Measurements from ENCODE around the gene SRPK3. TPM values are rescaled to one million over a fixed set of nuclear protein-coding genes. Genes with fewer than 3 reads are reported as not detected.

The SRPK3 gene
- total RNA-seq, 2 experiments from 2014 or later = not detected

GRCh38 chrX:153800177-153800722 is 19.4 kb downstream of the SRPK3 start:
- H3K27me3 ChIP-seq (ENCODE audit: control insufficient read depth in 1 of 2, insufficient read depth in 2 of 2, low read length in 2 of 2) = no peaks in the 10 kb centered on the region
- DNase-seq = no peak
- Mint-ChIP-seq H3K36me3 (ENCODE audit: low read depth) (peaks cover 12% of the 10 kb centered on the region), H3K9me3 (no peaks in the 10 kb centered on the region), H3K4me3 (no peak overlapping the region), H3K4me1 (ENCODE audit: low read depth) (peaks cover 6% of the 10 kb centered on the region), H3K27me3 (no peaks in the 10 kb centered on the region), H3K27ac (no peak overlapping the region)
- no peaks in the 10 kb centered on the region for H3K9me3 ChIP-seq (ENCODE audit: control insufficient read depth in 1 of 2, insufficient read depth in 1 of 2, low read length in 2 of 2)
- intact Hi-C loops (cut with DNase I, micrococcal nuclease) = loop anchor here in 1 of 2 experiments (10.0 kb wide), 1 partner anchor 55 kb away; no protein-coding TSS in a partner anchor
- H3K4me3 ChIP-seq (ENCODE audit: low read length) = no peak overlapping the region
- POLR2A ChIA-PET = interaction anchor here (0.6 kb wide), 1 partner anchor 62 kb away, joined by 3 read pairs; no protein-coding TSS in a partner anchor
- CTCF ChIA-PET = no interaction called here
- no peak overlapping the region for H3K27ac ChIP-seq (ENCODE audit: low read depth in 1 of 2, low read length in 2 of 2)
- no peak for ATAC-seq (ENCODE audit: poor library complexity)
- peaks cover 16% of the 10 kb centered on the region for H3K4me1 ChIP-seq (ENCODE audit: insufficient read depth, low read length)
- peaks cover 24% of the 10 kb centered on the region for H3K36me3 ChIP-seq (ENCODE audit: insufficient read depth, low read length)
- no peak for TF ChIP-seq CTCF (IDR thresholded peaks at IDR 0.05)

DNA sequence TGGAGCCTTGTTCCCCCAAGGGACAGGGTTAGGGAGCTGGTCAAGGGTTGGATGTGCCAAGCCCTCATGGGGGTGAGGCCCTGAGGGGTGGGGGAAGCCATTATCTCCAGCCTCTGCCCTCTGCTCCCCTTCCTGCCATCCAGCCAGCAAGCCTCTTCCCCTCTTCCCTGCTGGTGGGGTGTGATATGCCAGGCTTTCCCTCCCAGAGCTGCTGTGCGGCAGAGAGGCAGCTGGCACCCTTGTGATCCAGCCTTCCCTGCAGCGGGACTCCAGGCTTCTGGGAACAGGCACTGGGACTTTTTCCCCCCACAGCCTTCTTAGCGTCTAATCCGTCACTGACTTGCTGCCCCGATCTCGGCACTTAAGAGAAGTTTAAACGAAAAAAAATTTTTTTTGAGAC is 19.9 kb downstream of the SRPK3 start:
- Mint-ChIP-seq H3K4me3 (no peak overlapping the region), H3K4me1 (ENCODE audit: low read depth) (peaks cover 6% of the 10 kb centered on the region), H3K36me3 (ENCODE audit: low read depth) (peaks cover 12% of the 10 kb centered on the region), H3K27me3 (no peaks in the 10 kb centered on the region), H3K27ac (no peak overlapping the region), H3K9me3 (no peaks in the 10 kb centered on the region)
- Histone ChIP-seq H3K36me3 (ENCODE audit: insufficient read depth, low read length) (peaks cover 24% of the 10 kb centered on the region), H3K27me3 (ENCODE audit: control insufficient read depth in 1 of 2, insufficient read depth in 2 of 2, low read length in 2 of 2) (no peaks in the 10 kb centered on the region), H3K9me3 (ENCODE audit: control insufficient read depth in 1 of 2, insufficient read depth in 1 of 2, low read length in 2 of 2) (no peaks in the 10 kb centered on the region), H3K4me3 (ENCODE audit: low read length) (no peak overlapping the region), H3K4me1 (ENCODE audit: insufficient read depth, low read length) (peaks cover 11% of the 10 kb centered on the region), H3K27ac (ENCODE audit: low read depth in 1 of 2, low read length in 2 of 2) (no peak overlapping the region)
- no peak for DNase-seq
- TF ChIP-seq CTCF (IDR thresholded peaks at IDR 0.05) = no peak
- POLR2A ChIA-PET = no interaction called here
- intact Hi-C loops (cut with DNase I, micrococcal nuclease) = loop anchor here in 1 of 2 experiments (10.0 kb wide), 1 partner anchor 54 kb away; no protein-coding TSS in a partner anchor
- CTCF ChIA-PET = no interaction called here
- ATAC-seq (ENCODE audit: poor library complexity) = no peak

DNA sequence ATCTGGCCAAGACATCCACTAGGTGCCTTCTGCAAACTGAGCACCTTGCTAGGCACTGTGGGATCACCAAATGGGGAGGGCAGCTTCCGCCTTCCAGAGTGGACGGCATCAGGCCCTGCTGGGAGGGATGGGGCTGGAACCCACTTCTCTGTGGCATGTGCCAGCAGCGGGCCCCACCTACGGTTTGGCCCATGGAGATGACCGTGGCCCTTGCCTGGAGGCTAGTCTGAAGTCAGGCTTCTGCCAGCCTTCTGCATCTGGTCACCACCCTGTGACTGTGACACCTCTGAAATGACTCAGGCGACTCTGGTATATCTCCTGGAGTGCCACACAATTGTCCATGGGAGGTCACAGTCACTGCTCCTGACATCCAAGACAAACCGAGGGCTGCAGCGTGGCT is 20.8 kb downstream of the SRPK3 start:
- Histone ChIP-seq H3K4me3 (ENCODE audit: low read length) (no peak overlapping the region), H3K27me3 (ENCODE audit: control insufficient read depth in 1 of 2, insufficient read depth in 2 of 2, low read length in 2 of 2) (no peaks in the 10 kb centered on the region), H3K4me1 (ENCODE audit: insufficient read depth, low read length) (peaks cover 2% of the 10 kb centered on the region), H3K9me3 (ENCODE audit: control insufficient read depth in 1 of 2, insufficient read depth in 1 of 2, low read length in 2 of 2) (no peaks in the 10 kb centered on the region), H3K27ac (ENCODE audit: low read depth in 1 of 2, low read length in 2 of 2) (no peak overlapping the region), H3K36me3 (ENCODE audit: insufficient read depth, low read length) (peaks cover 17% of the 10 kb centered on the region)
- Mint-ChIP-seq H3K4me3 (no peak overlapping the region), H3K27ac (no peak overlapping the region), H3K27me3 (no peaks in the 10 kb centered on the region), H3K36me3 (ENCODE audit: low read depth) (peaks cover 12% of the 10 kb centered on the region), H3K4me1 (ENCODE audit: low read depth) (no peaks in the 10 kb centered on the region), H3K9me3 (no peaks in the 10 kb centered on the region)
- no peak for ATAC-seq (ENCODE audit: poor library complexity)
- TF ChIP-seq CTCF (IDR thresholded peaks at IDR 0.05) = no peak
- no peak for DNase-seq
- CTCF ChIA-PET = no interaction called here
- POLR2A ChIA-PET = no interaction called here
- intact Hi-C loops (cut with DNase I, micrococcal nuclease) = loop anchor here in 1 of 2 experiments (10.0 kb wide), 1 partner anchor 53 kb away; no protein-coding TSS in a partner anchor

Data from CD4-positive, alpha-beta T cell (primary cell).